GM06990 (cell line): ENCODE measurements around the gene TFPT.

ENCODE experiments used
- DNase-seq: peaks from one replicate; pipeline ENCODE4 v3.0.0-alpha.2; 2011; ENCODE audit not compliant: insufficient read length; ENCODE audit errors: extremely low read depth
- H3K27me3 ChIP-seq: replicated peaks from 2 replicates; pipeline ENCODE4 v1.6.0; 2011; ENCODE audit warnings: low read length; ENCODE audit not compliant: control insufficient read depth, insufficient read depth
- H3K36me3 ChIP-seq: 2 replicates; pipeline ENCODE4 v1.5.1; 2011; ENCODE audit warnings: low read length; ENCODE audit not compliant: control insufficient read depth, insufficient read depth
- H3K4me3 ChIP-seq: replicated peaks from 2 replicates; pipeline ENCODE4 v1.5.1; 2011; ENCODE audit warnings: low read depth, mild to moderate bottlenecking, control low read depth, low read length
- CTCF ChIP-seq: IDR thresholded peaks from 2 replicates; pipeline ENCODE4 v1.5.1; 2011; ENCODE audit warnings: low read length, control low read depth, mild to moderate bottlenecking, inconsistent platforms; ENCODE audit not compliant: insufficient read depth, poor library complexity, severe bottlenecking

TFPT gene

GRCh38 chr19:54145541-54146158 is 30.2 kb upstream of the TFPT start:
- peaks cover 67% of the 10 kb centered on the region for H3K36me3 ChIP-seq
- no peak overlapping the region for H3K4me3 ChIP-seq
- no peak for DNase-seq
- no peak for TF ChIP-seq CTCF
- no peaks in the 10 kb centered on the region for H3K27me3 ChIP-seq

- no peak for TF ChIP-seq CTCF
- Histone ChIP-seq H3K27me3 (no peaks in the 10 kb centered on the region), H3K4me3 (no peak overlapping the region), H3K36me3 (peaks cover 53% of the 10 kb centered on the region)
- DNase-seq, result no peak
These were observed 26.8 kb upstream of the TFPT start for GRCh38 chr19:54142166-54142780.

- peaks cover 44% of the 10 kb centered on the region for H3K36me3 ChIP-seq
- H3K4me3 ChIP-seq, result no peak overlapping the region
- no peak for TF ChIP-seq CTCF
- no peak for DNase-seq
- no peaks in the 10 kb centered on the region for H3K27me3 ChIP-seq
These were observed 25.9 kb upstream of the TFPT start for GRCh38 chr19:54141356-54141755.

GRCh38 chr19:54138489-54139256 is 23.2 kb upstream of the TFPT start:
- H3K36me3 ChIP-seq, result peaks cover 21% of the 10 kb centered on the region
- no peak for DNase-seq
- peak overlapping the region; percentile 88 for H3K4me3 ChIP-seq
- TF ChIP-seq CTCF, result no peak
- no peaks in the 10 kb centered on the region for H3K27me3 ChIP-seq

- Histone ChIP-seq H3K36me3 (peaks cover 14% of the 10 kb centered on the region), H3K27me3 (no peaks in the 10 kb centered on the region), H3K4me3 (peak within 1 kb of the TSS; percentile 88)
- no peak for TF ChIP-seq CTCF
- peak; percentile 48 for DNase-seq
These were observed 22.4 kb upstream of the TFPT start, which contains the start of gene CNOT3 for GRCh38 chr19:54137699-54138488. TSS of gene CNOT3 (plus strand) at chr19:54137762. CDS start at chr19:54142979, 5,217 bp downstream.
